Hepatocyte (in vitro differentiated cells): Measurements from ENCODE around the gene BSN. TPM values are rescaled to one million over a fixed set of nuclear protein-coding genes. Genes with fewer than 3 reads are reported as not detected.

Source experiments
- DNase-seq: peaks from one replicate; pipeline ENCODE4 v3.0.0-alpha.2; 2016; ENCODE audit warnings: low spot score
- H2AFZ ChIP-seq: fragments of 200-600 bp; sonication (generic); 2 replicates; pipeline ENCODE4 v1.6.0; 2016; ENCODE audit warnings: antibody characterized with exemption, mild to moderate bottlenecking
- H3K27ac ChIP-seq: fragments of 200-600 bp; sonication (generic); 2 replicates; pipeline ENCODE4 v1.5.1; 2016; ENCODE audit warnings: mild to moderate bottlenecking
- H3K27me3 ChIP-seq: fragments of 200-600 bp; sonication (generic); 2 replicates; pipeline ENCODE4 v1.6.1; 2016
- H3K36me3 ChIP-seq: fragments of 200-600 bp; sonication (generic); replicated peaks from 2 replicates; pipeline ENCODE4 v1.5.1; 2016; ENCODE audit warnings: low read depth; ENCODE audit not compliant: insufficient read depth
- H3K4me1 ChIP-seq: fragments of 200-600 bp; sonication (generic); 2 replicates; pipeline ENCODE4 v1.5.1; 2016; ENCODE audit warnings: mild to moderate bottlenecking, moderate library complexity; ENCODE audit not compliant: insufficient read depth
- H3K4me2 ChIP-seq: fragments of 200-600 bp; sonication (generic); 2 replicates; pipeline ENCODE4 v1.6.0; 2016
- H3K4me3 ChIP-seq: fragments of 200-600 bp; sonication (generic); 2 replicates; pipeline ENCODE4 v1.5.1; 2016; ENCODE audit warnings: mild to moderate bottlenecking
- H3K79me2 ChIP-seq: fragments of 200-600 bp; sonication (generic); 2 replicates; pipeline ENCODE4 v1.6.0; 2017; ENCODE audit warnings: mild to moderate bottlenecking
- H3K9me2 ChIP-seq: fragments of 200-600 bp; sonication (generic); replicated peaks from 2 replicates; pipeline ENCODE4 v1.6.0; 2017; ENCODE audit warnings: mild to moderate bottlenecking; ENCODE audit not compliant: insufficient read depth
- H3K9me3 ChIP-seq: fragments of 200-600 bp; sonication (generic); 2 replicates; pipeline ENCODE4 v1.5.1; 2016; ENCODE audit warnings: low read depth, mild to moderate bottlenecking
- H4K20me1 ChIP-seq: fragments of 200-600 bp; sonication (generic); 2 replicates; pipeline ENCODE4 v1.6.0; 2016; ENCODE audit warnings: mild to moderate bottlenecking; ENCODE audit not compliant: insufficient read depth, poor library complexity, severe bottlenecking
- CTCF ChIP-seq: fragments of 200-600 bp; sonication (generic); IDR thresholded peaks from 2 replicates; pipeline ENCODE4 v1.5.1; 2016; ENCODE audit warnings: antibody characterized with exemption, mild to moderate bottlenecking; ENCODE audit not compliant: poor library complexity
- EZH2 ChIP-seq: fragments of 200-600 bp; sonication (generic); IDR thresholded peaks from 2 replicates; pipeline ENCODE4 v1.6.1; 2016; ENCODE audit warnings: antibody characterized with exemption, mild to moderate bottlenecking, borderline replicate concordance
- EZH2phosphoT487 ChIP-seq: fragments of 200-600 bp; sonication (generic); IDR thresholded peaks from one replicate; pipeline ENCODE4 v1.6.1; 2018; ENCODE audit warnings: antibody characterized with exemption, mild to moderate bottlenecking, low read depth, moderate library complexity; ENCODE audit not compliant: unreplicated experiment, severe bottlenecking
- WGBS: methylation state at CpG from one replicate; pipeline ENCODE4 v1.1.6; 2016; ENCODE audit warnings: low lambda C conversion rate; ENCODE audit errors: missing lambda C conversion rate; 5-methylcytosine and 5-hydroxymethylcytosine counted together
- polyA plus RNA-seq: library from polyadenylated mRNA; unstranded; fragments of >200 nt; fragmentation: Nextera tagmentation; extraction: Ambion mirVana; gene quantifications from 2 replicates; pipeline ENCODE4 v1.2.1, GENCODE V29; 2016
- total RNA-seq: library from RNA; depleted of rRNA; stranded (reverse); fragments of >200 nt; gene quantifications from 2 replicates; pipeline ENCODE4 v1.2.3, GENCODE V29; 2014

The BSN gene
- total and polyA plus RNA-seq, 2 experiments from 2014 or later, result 0.37 to 0.44 TPM

GRCh38 chr3:49671291-49672288 is 117.3 kb downstream of the BSN start:
- no peaks in the 10 kb centered on the region for H3K9me2 ChIP-seq
- no peak overlapping the region for H3K27ac ChIP-seq
- H2AFZ ChIP-seq, result no peak overlapping the region
- H4K20me1 ChIP-seq, result no peaks in the 10 kb centered on the region
- no peaks in the 10 kb centered on the region for H3K36me3 ChIP-seq
- peaks cover 9% of the 10 kb centered on the region for H3K79me2 ChIP-seq
- TF ChIP-seq CTCF (peak; percentile 86), EZH2phosphoT487 (no peak)
- no peak overlapping the region for H3K4me2 ChIP-seq
- WGBS, result 49% methylated on average over 11 of the region's 11 CpGs
- H3K27me3 ChIP-seq, result no peaks in the 10 kb centered on the region
- DNase-seq, result peak; percentile 85
- H3K9me3 ChIP-seq, result no peaks in the 10 kb centered on the region
- H3K4me1 ChIP-seq, result peaks cover 38% of the 10 kb centered on the region
- H3K4me3 ChIP-seq, result no peak overlapping the region

- TF ChIP-seq CTCF (no peak), EZH2 (no peak), EZH2phosphoT487 (no peak)
- Histone ChIP-seq H3K79me2 (peaks cover 9% of the 10 kb centered on the region), H3K9me3 (no peaks in the 10 kb centered on the region), H3K4me3 (peak overlapping the region; percentile 36), H4K20me1 (no peaks in the 10 kb centered on the region), H2AFZ (peak overlapping the region; percentile 48), H3K9me2 (no peaks in the 10 kb centered on the region), H3K4me2 (peak overlapping the region; percentile 88), H3K27me3 (no peaks in the 10 kb centered on the region), H3K27ac (peak overlapping the region; percentile 92), H3K36me3 (no peaks in the 10 kb centered on the region), H3K4me1 (peaks cover 27% of the 10 kb centered on the region)
- 21% methylated on average over 12 of the region's 17 CpGs for WGBS
- peak; percentile 39 for DNase-seq
Observed at GRCh38 chr3:49673121-49673714, 118.9 kb downstream of the BSN start.

GRCh38 chr3:49673715-49674496 is 119.6 kb downstream of the BSN start, which contains the start of gene APEH:
Gene APEH (plus strand): TSS chr3:49674351. CDS start chr3:49674402, 51 bp downstream.
- DNase-seq, result peak; percentile 99
- Histone ChIP-seq H4K20me1 (no peaks in the 10 kb centered on the region), H3K9me3 (no peaks in the 10 kb centered on the region), H3K27me3 (no peaks in the 10 kb centered on the region), H2AFZ (peak within 1 kb of the TSS; percentile 48), H3K79me2 (peaks cover 9% of the 10 kb centered on the region), H3K4me3 (peak within 1 kb of the TSS; percentile 56), H3K36me3 (no peaks in the 10 kb centered on the region), H3K4me1 (peaks cover 20% of the 10 kb centered on the region), H3K27ac (peak within 1 kb of the TSS; percentile 92), H3K4me2 (peak within 1 kb of the TSS; percentile 88), H3K9me2 (no peaks in the 10 kb centered on the region)
- 1% methylated on average over 51 of the region's 71 CpGs for WGBS
- TF ChIP-seq EZH2phosphoT487 (no peak), CTCF (no peak), EZH2 (no peak)
